GM12874 (cell line): Measurements from ENCODE around the gene CYP3A4.

Source experiments
- TF ChIP-seq, protein P1 (sequence below): IDR thresholded peaks from 2 replicates; pipeline ENCODE4 v1.5.1; 2011; ENCODE audit warnings: low read depth, mild to moderate bottlenecking, control low read depth, low read length, moderate library complexity; ENCODE audit not compliant: insufficient read depth

CYP3A4 gene

DNA sequence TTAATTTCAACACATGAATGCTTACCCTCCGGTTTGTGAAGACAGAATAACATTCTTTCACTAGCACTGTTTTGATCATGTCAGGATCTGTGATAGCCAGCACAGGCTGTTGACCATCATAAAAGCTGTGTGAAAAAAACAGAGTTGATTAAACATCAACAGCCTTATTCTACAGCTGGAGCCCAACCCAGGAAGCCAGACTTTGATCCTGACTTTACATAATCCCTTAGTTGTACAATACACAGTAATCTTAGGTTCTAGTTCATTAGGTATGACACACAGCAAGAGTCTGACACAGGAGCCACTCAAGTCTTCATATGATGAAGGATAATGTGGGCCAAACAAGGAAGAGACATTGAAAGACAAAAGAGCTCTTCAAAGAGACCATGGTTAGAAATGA lies 11.4 kb downstream of the CYP3A4 start:
- TF ChIP-seq, protein P1, sequence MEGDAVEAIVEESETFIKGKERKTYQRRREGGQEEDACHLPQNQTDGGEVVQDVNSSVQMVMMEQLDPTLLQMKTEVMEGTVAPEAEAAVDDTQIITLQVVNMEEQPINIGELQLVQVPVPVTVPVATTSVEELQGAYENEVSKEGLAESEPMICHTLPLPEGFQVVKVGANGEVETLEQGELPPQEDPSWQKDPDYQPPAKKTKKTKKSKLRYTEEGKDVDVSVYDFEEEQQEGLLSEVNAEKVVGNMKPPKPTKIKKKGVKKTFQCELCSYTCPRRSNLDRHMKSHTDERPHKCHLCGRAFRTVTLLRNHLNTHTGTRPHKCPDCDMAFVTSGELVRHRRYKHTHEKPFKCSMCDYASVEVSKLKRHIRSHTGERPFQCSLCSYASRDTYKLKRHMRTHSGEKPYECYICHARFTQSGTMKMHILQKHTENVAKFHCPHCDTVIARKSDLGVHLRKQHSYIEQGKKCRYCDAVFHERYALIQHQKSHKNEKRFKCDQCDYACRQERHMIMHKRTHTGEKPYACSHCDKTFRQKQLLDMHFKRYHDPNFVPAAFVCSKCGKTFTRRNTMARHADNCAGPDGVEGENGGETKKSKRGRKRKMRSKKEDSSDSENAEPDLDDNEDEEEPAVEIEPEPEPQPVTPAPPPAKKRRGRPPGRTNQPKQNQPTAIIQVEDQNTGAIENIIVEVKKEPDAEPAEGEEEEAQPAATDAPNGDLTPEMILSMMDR: no peak

DNA sequence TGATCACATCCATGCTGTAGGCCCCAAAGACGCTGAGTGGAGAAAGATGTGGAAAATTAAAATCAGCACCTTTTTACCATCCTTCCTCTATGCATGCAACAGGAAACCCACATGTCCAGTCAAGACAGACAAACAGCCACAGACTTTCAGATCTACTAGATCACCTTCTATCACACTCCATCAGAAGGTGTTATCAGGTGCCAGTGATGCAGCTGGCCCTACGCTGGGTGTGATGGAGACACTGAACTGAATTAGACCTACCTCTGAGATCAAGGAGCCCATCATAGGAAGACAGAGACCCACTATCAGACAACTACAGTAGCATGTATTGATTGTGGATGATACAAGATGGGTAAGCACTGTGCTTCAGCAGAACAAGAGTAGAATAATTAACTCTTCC lies 15.5 kb downstream of the CYP3A4 start:
- TF ChIP-seq, protein P1: no peak

DNA sequence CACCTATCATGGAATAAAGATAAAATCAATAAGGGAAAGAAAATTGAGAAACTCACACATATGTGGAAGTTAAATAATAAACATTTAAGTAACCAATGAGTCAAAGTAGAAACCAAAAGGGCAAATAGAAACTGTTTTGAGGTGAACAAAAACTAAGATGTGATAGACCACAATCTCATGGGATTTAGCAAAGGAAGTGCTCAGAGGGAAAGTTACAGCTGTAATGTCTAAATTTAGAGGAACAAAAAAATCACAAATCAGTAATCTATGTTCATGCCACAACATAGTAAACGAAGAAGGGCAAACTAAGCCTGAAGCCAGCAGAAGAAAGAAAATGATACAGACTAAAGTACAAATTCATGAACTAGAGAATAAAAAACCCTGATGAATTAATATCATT lies 16.3 kb downstream of the CYP3A4 start:
- TF ChIP-seq, protein P1: no peak

DNA sequence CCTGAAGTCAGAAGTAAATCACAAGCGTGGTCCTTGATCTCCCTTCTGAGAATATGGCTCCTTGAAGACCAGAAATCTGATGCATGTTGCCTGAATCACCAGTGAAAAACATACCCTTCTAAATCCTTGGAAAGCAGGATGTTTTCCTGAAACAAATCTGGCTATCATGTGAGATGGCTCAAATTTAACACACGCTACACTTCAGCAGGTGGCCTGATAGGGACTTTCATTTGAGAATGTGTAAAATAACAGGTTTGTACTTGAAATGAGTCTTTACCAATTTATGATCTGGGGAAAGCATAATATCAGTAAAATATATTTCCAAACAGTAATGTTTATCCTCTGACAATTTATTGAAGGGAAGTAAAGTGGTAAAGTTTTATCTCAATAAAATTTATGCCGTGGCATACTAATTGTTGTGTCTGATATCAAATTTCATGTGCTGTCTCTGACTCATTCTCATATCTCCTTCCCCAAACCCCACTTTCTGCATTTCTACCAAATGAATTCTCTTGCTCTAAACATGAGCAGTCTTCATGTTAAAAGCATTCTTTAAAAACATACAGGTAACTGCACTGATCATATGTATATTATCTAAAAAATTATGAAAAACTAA lies 17.4 kb downstream of the CYP3A4 start:
- TF ChIP-seq, protein P1: no peak

DNA sequence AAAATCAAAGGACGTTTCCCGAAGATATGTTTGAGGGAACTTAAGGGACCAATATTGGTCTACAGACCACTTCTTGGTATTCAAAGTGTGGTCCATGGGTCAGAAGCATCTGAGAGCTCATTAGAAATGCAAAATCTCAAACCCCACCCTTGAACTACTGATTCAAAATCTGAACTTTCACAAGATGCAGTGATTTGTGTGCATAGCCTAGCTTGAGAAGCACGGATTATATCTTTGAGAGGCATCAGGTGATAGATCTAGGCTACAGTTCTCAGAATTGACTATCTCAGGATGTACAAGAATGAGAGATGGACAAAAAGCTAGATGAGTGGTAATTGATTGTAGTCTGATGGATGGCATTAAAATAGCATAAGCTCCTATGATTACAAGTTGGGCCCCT lies 19.5 kb downstream of the CYP3A4 start:
- TF ChIP-seq, protein P1: no peak

DNA sequence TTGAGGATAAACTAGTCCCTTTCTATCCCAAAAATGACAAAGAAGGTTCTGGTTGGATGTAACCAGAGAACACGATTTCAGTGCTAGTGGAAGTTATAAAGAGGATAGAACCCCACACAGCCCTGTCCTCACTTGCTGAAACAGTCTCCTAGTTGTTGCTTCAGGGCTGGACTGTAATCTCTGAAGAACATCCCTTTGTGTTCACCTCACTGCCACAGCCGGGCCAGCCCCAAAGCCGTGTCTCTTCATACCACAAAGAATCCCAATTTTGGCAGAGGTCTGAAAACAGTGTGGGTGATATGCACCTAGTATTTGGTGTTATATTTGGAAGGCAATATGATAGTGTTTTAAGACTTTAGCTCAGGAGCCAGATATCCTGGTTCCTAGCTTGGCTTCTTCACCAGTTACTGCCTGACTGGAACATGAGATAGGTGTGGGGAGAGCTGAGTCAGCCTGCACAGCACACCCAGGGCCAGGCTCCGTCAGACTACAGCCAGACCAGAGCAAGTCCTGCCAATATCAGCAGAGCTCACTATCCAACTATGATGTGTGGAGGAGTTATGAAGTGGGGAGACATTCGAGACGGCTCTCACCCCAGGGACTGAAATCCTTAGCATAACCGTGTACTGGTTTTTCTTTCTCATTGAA lies 21.2 kb downstream of the CYP3A4 start:
- TF ChIP-seq, protein P1: no peak

DNA sequence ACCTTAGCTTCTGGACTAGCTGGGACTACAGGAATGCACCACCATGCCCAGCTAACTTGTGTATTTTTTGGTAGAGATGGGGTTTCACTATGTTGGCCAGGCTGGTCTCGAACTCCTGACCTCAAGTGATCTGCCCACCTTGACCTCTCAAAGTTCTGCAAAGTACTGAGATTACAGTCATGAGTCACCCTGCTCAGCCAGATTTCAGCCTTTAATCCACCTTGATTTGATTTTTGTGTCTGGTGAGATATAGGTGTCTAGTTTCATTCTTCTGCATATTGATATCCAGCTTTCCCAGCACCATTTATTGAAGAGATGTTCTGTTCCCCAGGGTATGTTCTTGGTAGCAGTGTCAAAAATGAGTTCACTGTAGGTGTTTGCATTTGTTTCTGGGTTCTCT lies 28.9 kb downstream of the CYP3A4 start:
- TF ChIP-seq, protein P1: no peak
